HG03565 (cell line): Measurements from ENCODE around the gene PLEKHA8.
"Not testable (repeated sequence)": the region's sequence is repeated elsewhere in the genome, so short reads cannot be mapped to it uniquely, and the experiment has no call there.

ENCODE experiments used
- ATAC-seq: cut with Tn5 transposase; IDR thresholded peaks from one replicate; pipeline ENCODE4 v1.9.1; 2021; ENCODE audit warnings: mild to moderate bottlenecking, moderate library complexity; ENCODE audit not compliant: unreplicated experiment

Gene PLEKHA8

GRCh38 chr7:30093420-30093952, 65.3 kb downstream of the PLEKHA8 start:
- no peak for ATAC-seq

- ATAC-seq: not testable (repeated sequence)
These were observed 70.4 kb downstream of the PLEKHA8 start for GRCh38 chr7:30098599-30098998.

GRCh38 chr7:30102281-30102680, 74.1 kb downstream of the PLEKHA8 start:
- no peak for ATAC-seq

GRCh38 chr7:30104157-30104556, 75.9 kb downstream of the PLEKHA8 start:
- ATAC-seq: no peak

GRCh38 chr7:30112103-30112713, 84.0 kb downstream of the PLEKHA8 start:
- no peak for ATAC-seq

GRCh38 chr7:30113144-30113543, 84.9 kb downstream of the PLEKHA8 start:
- ATAC-seq: no peak

- no peak for ATAC-seq
These were observed 86.5 kb downstream of the PLEKHA8 start for GRCh38 chr7:30114536-30115238.

GRCh38 chr7:30115709-30116297, 87.6 kb downstream of the PLEKHA8 start:
- ATAC-seq: no peak

GRCh38 chr7:30116771-30117170, 88.6 kb downstream of the PLEKHA8 start:
- ATAC-seq: no peak

- no peak for ATAC-seq
These were observed 89.7 kb downstream of the PLEKHA8 start for GRCh38 chr7:30117896-30118295.

GRCh38 chr7:30119890-30120577, 91.8 kb downstream of the PLEKHA8 start:
- no peak for ATAC-seq

GRCh38 chr7:30133736-30134610, 105.8 kb downstream of the PLEKHA8 start:
- no peak for ATAC-seq

GRCh38 chr7:30134611-30135300, 106.5 kb downstream of the PLEKHA8 start, which contains the start of gene MTURN:
Gene MTURN (plus strand): TSS chr7:30134986. CDS start chr7:30135137, 151 bp downstream.
- peak; percentile 76 for ATAC-seq

- peak; percentile 1 for ATAC-seq
These were observed 107.3 kb downstream of the PLEKHA8 start for GRCh38 chr7:30135301-30136116.

- ATAC-seq: no peak
These were observed 108.0 kb downstream of the PLEKHA8 start for GRCh38 chr7:30136117-30136731.

- no peak for ATAC-seq
These were observed 108.7 kb downstream of the PLEKHA8 start for GRCh38 chr7:30136743-30137485.

GRCh38 chr7:30139836-30140384, 111.7 kb downstream of the PLEKHA8 start:
- no peak for ATAC-seq
